ENCODE results near the gene CPNE4.

The CPNE4 gene

GRCh38 chr3:131690800-131691199 lies 344.0 kb downstream of the CPNE4 start:
- TF ChIP-seq FOXP2 (optimal IDR thresholded peaks at IDR 0.05; ENCODE audit: borderline replicate concordance, extremely low read depth, extremely low read length, insufficient read depth) (no peak), SIN3A (IDR thresholded peaks at IDR 0.05; ENCODE audit: borderline replicate concordance, insufficient read depth, low read length) (no peak), REST (IDR thresholded peaks at IDR 0.05; ENCODE audit: insufficient read depth in 1 of 2, low read depth in 2 of 2, low read length in 2 of 2) (no peak), POLR2AphosphoS5 (IDR thresholded peaks at IDR 0.05; ENCODE audit: low read depth, low read length) (no peak), TAF1 (IDR thresholded peaks at IDR 0.05; ENCODE audit: borderline replicate concordance, insufficient read depth, low read length) (no peak)

- no peak for TF ChIP-seq REST (IDR thresholded peaks at IDR 0.05; ENCODE audit: insufficient read depth in 1 of 2, low read depth in 2 of 2, low read length in 2 of 2)
- no peak for TF ChIP-seq POLR2AphosphoS5 (IDR thresholded peaks at IDR 0.05; ENCODE audit: low read depth, low read length)
- no peak for TF ChIP-seq TAF1 (IDR thresholded peaks at IDR 0.05; ENCODE audit: borderline replicate concordance, insufficient read depth, low read length)
- TF ChIP-seq SIN3A (IDR thresholded peaks at IDR 0.05; ENCODE audit: borderline replicate concordance, insufficient read depth, low read length): no peak
- TF ChIP-seq FOXP2 (optimal IDR thresholded peaks at IDR 0.05; ENCODE audit: borderline replicate concordance, extremely low read depth, extremely low read length, insufficient read depth): no peak
Observed at GRCh38 chr3:131688370-131688769, 346.4 kb downstream of the CPNE4 start.

GRCh38 chr3:131669600-131669999 lies 365.2 kb downstream of the CPNE4 start:
- TF ChIP-seq SIN3A (IDR thresholded peaks at IDR 0.05; ENCODE audit: borderline replicate concordance, insufficient read depth, low read length): no peak
- TF ChIP-seq FOXP2 (optimal IDR thresholded peaks at IDR 0.05; ENCODE audit: borderline replicate concordance, extremely low read depth, extremely low read length, insufficient read depth): no peak
- TF ChIP-seq REST (IDR thresholded peaks at IDR 0.05; ENCODE audit: insufficient read depth in 1 of 2, low read depth in 2 of 2, low read length in 2 of 2): no peak
- no peak for TF ChIP-seq TAF1 (IDR thresholded peaks at IDR 0.05; ENCODE audit: borderline replicate concordance, insufficient read depth, low read length)
- no peak for TF ChIP-seq POLR2AphosphoS5 (IDR thresholded peaks at IDR 0.05; ENCODE audit: low read depth, low read length)

GRCh38 chr3:131658771-131659170 lies 376.0 kb downstream of the CPNE4 start:
- no peak for TF ChIP-seq SIN3A (IDR thresholded peaks at IDR 0.05; ENCODE audit: borderline replicate concordance, insufficient read depth, low read length)
- no peak for TF ChIP-seq TAF1 (IDR thresholded peaks at IDR 0.05; ENCODE audit: borderline replicate concordance, insufficient read depth, low read length)
- no peak for TF ChIP-seq FOXP2 (optimal IDR thresholded peaks at IDR 0.05; ENCODE audit: borderline replicate concordance, extremely low read depth, extremely low read length, insufficient read depth)
- no peak for TF ChIP-seq POLR2AphosphoS5 (IDR thresholded peaks at IDR 0.05; ENCODE audit: low read depth, low read length)
- TF ChIP-seq REST (IDR thresholded peaks at IDR 0.05; ENCODE audit: insufficient read depth in 1 of 2, low read depth in 2 of 2, low read length in 2 of 2): no peak

- TF ChIP-seq POLR2AphosphoS5 (IDR thresholded peaks at IDR 0.05; ENCODE audit: low read depth, low read length) (no peak), TAF1 (IDR thresholded peaks at IDR 0.05; ENCODE audit: borderline replicate concordance, insufficient read depth, low read length) (no peak), FOXP2 (optimal IDR thresholded peaks at IDR 0.05; ENCODE audit: borderline replicate concordance, extremely low read depth, extremely low read length, insufficient read depth) (no peak), SIN3A (IDR thresholded peaks at IDR 0.05; ENCODE audit: borderline replicate concordance, insufficient read depth, low read length) (no peak), REST (IDR thresholded peaks at IDR 0.05; ENCODE audit: insufficient read depth in 1 of 2, low read depth in 2 of 2, low read length in 2 of 2) (no peak)
Observed at GRCh38 chr3:131658115-131658514, 376.7 kb downstream of the CPNE4 start.
